ENCODE data around the gene OLAH. TPM values are rescaled to one million over a fixed set of nuclear protein-coding genes. Genes with fewer than 3 reads are reported as not detected.

The OLAH gene
- polyA plus RNA-seq, 1 donor from 2014 or later = not detected

GRCh38 chr10:15037691-15038090 is 6.1 kb upstream of the OLAH start:
- H3K9me2 ChIP-seq (ENCODE audit: insufficient read depth, low read length) = no peaks in the 10 kb centered on the region
- no peaks in the 10 kb centered on the region for H3K27me3 ChIP-seq (ENCODE audit: insufficient read depth, low read depth, low read length)
- H3K36me3 ChIP-seq (ENCODE audit: insufficient read depth, low read length) = no peaks in the 10 kb centered on the region
- no peaks in the 10 kb centered on the region for H3F3A ChIP-seq (ENCODE audit: insufficient read depth, low read length, poor library complexity, severe bottlenecking)
- H3K9ac ChIP-seq (ENCODE audit: low read length) = no peak overlapping the region
- no peak for TF ChIP-seq TAF1 (IDR thresholded peaks at IDR 0.05; ENCODE audit: low read depth)
- TF ChIP-seq POLR2AphosphoS5 (IDR thresholded peaks at IDR 0.05) = no peak
- TF ChIP-seq, protein P1, sequence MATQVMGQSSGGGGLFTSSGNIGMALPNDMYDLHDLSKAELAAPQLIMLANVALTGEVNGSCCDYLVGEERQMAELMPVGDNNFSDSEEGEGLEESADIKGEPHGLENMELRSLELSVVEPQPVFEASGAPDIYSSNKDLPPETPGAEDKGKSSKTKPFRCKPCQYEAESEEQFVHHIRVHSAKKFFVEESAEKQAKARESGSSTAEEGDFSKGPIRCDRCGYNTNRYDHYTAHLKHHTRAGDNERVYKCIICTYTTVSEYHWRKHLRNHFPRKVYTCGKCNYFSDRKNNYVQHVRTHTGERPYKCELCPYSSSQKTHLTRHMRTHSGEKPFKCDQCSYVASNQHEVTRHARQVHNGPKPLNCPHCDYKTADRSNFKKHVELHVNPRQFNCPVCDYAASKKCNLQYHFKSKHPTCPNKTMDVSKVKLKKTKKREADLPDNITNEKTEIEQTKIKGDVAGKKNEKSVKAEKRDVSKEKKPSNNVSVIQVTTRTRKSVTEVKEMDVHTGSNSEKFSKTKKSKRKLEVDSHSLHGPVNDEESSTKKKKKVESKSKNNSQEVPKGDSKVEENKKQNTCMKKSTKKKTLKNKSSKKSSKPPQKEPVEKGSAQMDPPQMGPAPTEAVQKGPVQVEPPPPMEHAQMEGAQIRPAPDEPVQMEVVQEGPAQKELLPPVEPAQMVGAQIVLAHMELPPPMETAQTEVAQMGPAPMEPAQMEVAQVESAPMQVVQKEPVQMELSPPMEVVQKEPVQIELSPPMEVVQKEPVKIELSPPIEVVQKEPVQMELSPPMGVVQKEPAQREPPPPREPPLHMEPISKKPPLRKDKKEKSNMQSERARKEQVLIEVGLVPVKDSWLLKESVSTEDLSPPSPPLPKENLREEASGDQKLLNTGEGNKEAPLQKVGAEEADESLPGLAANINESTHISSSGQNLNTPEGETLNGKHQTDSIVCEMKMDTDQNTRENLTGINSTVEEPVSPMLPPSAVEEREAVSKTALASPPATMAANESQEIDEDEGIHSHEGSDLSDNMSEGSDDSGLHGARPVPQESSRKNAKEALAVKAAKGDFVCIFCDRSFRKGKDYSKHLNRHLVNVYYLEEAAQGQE (IDR thresholded peaks at IDR 0.05; ENCODE audit: borderline replicate concordance) = no peak
- TF ChIP-seq EZH2 (IDR thresholded peaks at IDR 0.05; ENCODE audit: borderline replicate concordance, insufficient read depth, low read length, poor library complexity, severe bottlenecking) = no peak
- TF ChIP-seq SMC3 (conservative IDR thresholded peaks at IDR 0.05; ENCODE audit: poor library complexity) = no peak
- TF ChIP-seq EP300 (conservative IDR thresholded peaks at IDR 0.05; ENCODE audit: poor library complexity, severe bottlenecking) = no peak
- no peak for TF ChIP-seq CTCF (IDR thresholded peaks at IDR 0.05; ENCODE audit: poor library complexity, severe bottlenecking)
- TF ChIP-seq RAD21 (conservative IDR thresholded peaks at IDR 0.05) = no peak
- no peak for TF ChIP-seq MXI1 (conservative IDR thresholded peaks at IDR 0.05; ENCODE audit: poor library complexity, severe bottlenecking)
- no peak overlapping the region for H3K4me2 ChIP-seq (ENCODE audit: low read length)
- no peak overlapping the region for H3K4me3 ChIP-seq (ENCODE audit: low read length)
- no peak overlapping the region for H2AFZ ChIP-seq (ENCODE audit: low read depth, low read length)
- H4K20me1 ChIP-seq (ENCODE audit: insufficient read depth) = no peaks in the 10 kb centered on the region
- H3K9me3 ChIP-seq (ENCODE audit: low read length) = no peaks in the 10 kb centered on the region
- no peaks in the 10 kb centered on the region for H3K79me2 ChIP-seq (replicated peaks; ENCODE audit: insufficient read depth, low read length)
- H3K27ac ChIP-seq (ENCODE audit: low read length) = no peak overlapping the region

- H4K20me1 ChIP-seq (ENCODE audit: insufficient read depth) = no peaks in the 10 kb centered on the region
- H3K4me2 ChIP-seq (ENCODE audit: low read length) = no peak overlapping the region
- H3K36me3 ChIP-seq (ENCODE audit: insufficient read depth, low read length) = no peaks in the 10 kb centered on the region
- no peak overlapping the region for H3K27ac ChIP-seq (ENCODE audit: low read length)
- H3K9ac ChIP-seq (ENCODE audit: low read length) = no peak overlapping the region
- no peak overlapping the region for H3K4me3 ChIP-seq (ENCODE audit: low read length)
- H3F3A ChIP-seq (ENCODE audit: insufficient read depth, low read length, poor library complexity, severe bottlenecking) = no peaks in the 10 kb centered on the region
- H2AFZ ChIP-seq (ENCODE audit: low read depth, low read length) = no peak overlapping the region
- H3K9me3 ChIP-seq (ENCODE audit: low read length) = no peaks in the 10 kb centered on the region
- no peaks in the 10 kb centered on the region for H3K9me2 ChIP-seq (ENCODE audit: insufficient read depth, low read length)
- TF ChIP-seq CTCF (IDR thresholded peaks at IDR 0.05; ENCODE audit: poor library complexity, severe bottlenecking) (no peak), EP300 (conservative IDR thresholded peaks at IDR 0.05; ENCODE audit: poor library complexity, severe bottlenecking) (no peak), EZH2 (IDR thresholded peaks at IDR 0.05; ENCODE audit: borderline replicate concordance, insufficient read depth, low read length, poor library complexity, severe bottlenecking) (no peak), POLR2AphosphoS5 (IDR thresholded peaks at IDR 0.05) (no peak), MXI1 (conservative IDR thresholded peaks at IDR 0.05; ENCODE audit: poor library complexity, severe bottlenecking) (no peak), TAF1 (IDR thresholded peaks at IDR 0.05; ENCODE audit: low read depth) (no peak), RAD21 (conservative IDR thresholded peaks at IDR 0.05) (no peak), SMC3 (conservative IDR thresholded peaks at IDR 0.05; ENCODE audit: poor library complexity) (no peak)
- TF ChIP-seq, protein P1 (IDR thresholded peaks at IDR 0.05; ENCODE audit: borderline replicate concordance) = no peak
- H3K27me3 ChIP-seq (ENCODE audit: insufficient read depth, low read depth, low read length) = no peaks in the 10 kb centered on the region
- H3K79me2 ChIP-seq (replicated peaks; ENCODE audit: insufficient read depth, low read length) = no peaks in the 10 kb centered on the region
These were observed 5.3 kb upstream of the OLAH start for GRCh38 chr10:15038416-15038815.
